ENCODE results near the gene TCF4.

GRCh38 chr18:55351241-55351691 is 236.7 kb downstream of the TCF4 start:
- no peak for TF ChIP-seq CTCF (conservative IDR thresholded peaks at IDR 0.05; ENCODE audit: low read length)
- no peak for TF ChIP-seq EZH2phosphoT487 (IDR thresholded peaks at IDR 0.05; ENCODE audit: borderline replicate concordance, low read depth, low read length)

Data from OCI-LY7 (cell line).